Esophagus muscularis mucosa (tissue), 4 donors: ENCODE measurements around the gene SLC35F3. TPM values are rescaled to one million over a fixed set of nuclear protein-coding genes. Genes with fewer than 3 reads are reported as not detected.

Source experiments
- DNase-seq: peaks from one replicate; pipeline ENCODE4 v3.0.0-alpha.2; 2017; ENCODE audit errors: extremely low spot score
- H3K27ac ChIP-seq, 4 donors: fragments of 200-600 bp; sonication (generic); replicated peaks in 1 of 4; 1 replicate in 3 of 4; 2 replicates in 1 of 4; pipeline ENCODE4 v1.5.1; 2016 to 2019; ENCODE audit warnings: mild to moderate bottlenecking in 1 of 4
- H3K27me3 ChIP-seq, 4 donors: fragments of 200-600 bp; sonication (generic); one replicate each; pipeline versions ENCODE4 v1.5.1 to v1.6.0; 2016 to 2019
- H3K36me3 ChIP-seq, 4 donors: fragments of 200-600 bp; sonication (generic); one replicate each; pipeline ENCODE4 v1.5.1; 2016 to 2019
- H3K4me1 ChIP-seq, 4 donors: fragments of 200-600 bp; sonication (generic); one replicate each; pipeline ENCODE4 v1.5.1; 2016 to 2019
- H3K4me3 ChIP-seq, 4 donors: fragments of 200-600 bp; sonication (generic); 1 replicate in 2 of 4; 2 replicates in 2 of 4; pipeline ENCODE4 v1.5.1; 2016 to 2019; ENCODE audit warnings: mild to moderate bottlenecking in 4 of 4, moderate library complexity in 1 of 4
- H3K9me3 ChIP-seq, 4 donors: fragments of 200-600 bp; sonication (generic); 1 replicate in 3 of 4; 2 replicates in 1 of 4; pipeline ENCODE4 v1.5.1; 2016 to 2019
- CTCF ChIP-seq, 3 experiments: fragments of 200-600 bp in 2 of 3; fragments of 450-650 bp in 1 of 3; sonication (generic) in 2 of 3; IDR thresholded peaks; one replicate each; pipeline ENCODE4 v1.5.1; 2017 to 2019; ENCODE audit warnings: antibody characterized with exemption in 3 of 3, mild to moderate bottlenecking in 2 of 3, moderate library complexity in 1 of 3
- EP300 ChIP-seq: sonication (generic); formaldehyde crosslinking; IDR thresholded peaks from one replicate; pipeline ENCODE4 v1.6.1; 2017; ENCODE audit warnings: antibody characterized with exemption
- POLR2A ChIP-seq: fragments of 450-650 bp; IDR thresholded peaks from one replicate; pipeline ENCODE4 v1.6.1; 2017; ENCODE audit warnings: antibody characterized with exemption, moderate library complexity, mild to moderate bottlenecking, low read depth
- POLR2AphosphoS5 ChIP-seq, 2 donors: sonication (generic); formaldehyde crosslinking; IDR thresholded peaks; one replicate each; pipeline ENCODE4 v1.6.1; 2017; ENCODE audit warnings: antibody characterized with exemption in 2 of 2
- WGBS: methylation state at CpG from one replicate; pipeline ENCODE4 v1.1.5; 2018; 5-methylcytosine and 5-hydroxymethylcytosine counted together
- intact Hi-C: fragments of 100-400 bp; cut with DNase I; formaldehyde crosslinking; loops from one replicate; pipeline ENCODE4 v1.15.1; 2023
- total RNA-seq, 4 donors: library from RNA; depleted of rRNA; stranded (reverse); fragments of >200 nt; gene quantifications; one replicate each; pipeline versions ENCODE4 v1.1.0 to v1.2.1, GENCODE V29; 2016

The SLC35F3 gene
- total RNA-seq, 4 donors from 2014 or later = 0.34 TPM; not detected in 3

- no peaks in the 10 kb centered on the region for H3K36me3 ChIP-seq
- peak; percentile 24 for DNase-seq
- H3K9me3 ChIP-seq = no peaks in the 10 kb centered on the region
- H3K4me3 ChIP-seq = no peak overlapping the region
- WGBS = 96% methylated on average over 1 of the region's 1 CpG
- intact Hi-C loops = no loop called here
- no peak overlapping the region for H3K27ac ChIP-seq
- TF ChIP-seq CTCF (IDR thresholded peaks at IDR 0.05) = no peak
- no peak for TF ChIP-seq POLR2A
- TF ChIP-seq POLR2AphosphoS5 (IDR thresholded peaks at IDR 0.05) = no peak
- no peak for TF ChIP-seq EP300
- no peaks in the 10 kb centered on the region for H3K4me1 ChIP-seq
- peaks cover 0 to 3% (median 0%) of the 10 kb centered on the region in 4 donors for H3K27me3 ChIP-seq
Measured at GRCh38 chr1:234078143-234078542, 173.7 kb downstream of the SLC35F3 start.

- Histone ChIP-seq H3K27ac (no peak overlapping the region), H3K27me3 (peaks cover 0 to 3% (median 0%) of the 10 kb centered on the region in 4 donors), H3K4me3 (no peak overlapping the region), H3K36me3 (no peaks in the 10 kb centered on the region), H3K4me1 (no peaks in the 10 kb centered on the region), H3K9me3 (no peaks in the 10 kb centered on the region)
- peak; percentile 53 for DNase-seq
- TF ChIP-seq EP300 (no peak), POLR2A (no peak), POLR2AphosphoS5 (IDR thresholded peaks at IDR 0.05) (no peak), CTCF (IDR thresholded peaks at IDR 0.05) (no peak)
- intact Hi-C loops = no loop called here
- WGBS = 66% methylated on average over 3 of the region's 3 CpGs
Measured at GRCh38 chr1:234079896-234080295, 175.4 kb downstream of the SLC35F3 start.

GRCh38 chr1:234083460-234083859, 179.0 kb downstream of the SLC35F3 start:
- H3K27ac ChIP-seq = no peak overlapping the region
- WGBS = 61% methylated on average over 2 of the region's 2 CpGs
- peak; percentile 29 for DNase-seq
- H3K9me3 ChIP-seq = no peaks in the 10 kb centered on the region
- no peak overlapping the region for H3K4me3 ChIP-seq
- no peak for TF ChIP-seq EP300
- no peaks in the 10 kb centered on the region for H3K4me1 ChIP-seq
- H3K27me3 ChIP-seq = peaks cover 0 to 2% (median 0%) of the 10 kb centered on the region in 4 donors
- H3K36me3 ChIP-seq = no peaks in the 10 kb centered on the region
- intact Hi-C loops = no loop called here

GRCh38 chr1:234089396-234089795, 184.9 kb downstream of the SLC35F3 start:
- H3K27me3 ChIP-seq = peaks cover 0 to 6% (median 0%) of the 10 kb centered on the region in 4 donors
- no peak for DNase-seq
- no peak overlapping the region for H3K4me3 ChIP-seq
- H3K27ac ChIP-seq = no peak overlapping the region
- H3K9me3 ChIP-seq = peaks cover 0 to 10% (median 2%) of the 10 kb centered on the region in 4 donors
- no peaks in the 10 kb centered on the region for H3K36me3 ChIP-seq
- H3K4me1 ChIP-seq = peaks cover 0 to 6% (median 0%) of the 10 kb centered on the region in 4 donors
- intact Hi-C loops = no loop called here
- WGBS = 74% methylated on average over 3 of the region's 3 CpGs
- TF ChIP-seq CTCF (IDR thresholded peaks at IDR 0.05) (no peak), POLR2A (no peak), EP300 (no peak), POLR2AphosphoS5 (IDR thresholded peaks at IDR 0.05) (no peak)

GRCh38 chr1:234090212-234091064, 186.0 kb downstream of the SLC35F3 start:
- intact Hi-C loops = no loop called here

More at GRCh38 chr1:234090212-234091064, 186.0 kb downstream of the SLC35F3 start:
- Histone ChIP-seq H3K36me3 (no peaks in the 10 kb centered on the region), H3K27ac (no peak overlapping the region), H3K9me3 (peaks cover 0 to 10% (median 2%) of the 10 kb centered on the region in 4 donors), H3K27me3 (peaks cover 0 to 6% (median 0%) of the 10 kb centered on the region in 4 donors), H3K4me3 (no peak overlapping the region), H3K4me1 (peaks cover 0 to 6% (median 0%) of the 10 kb centered on the region in 4 donors)
- no peak for DNase-seq
- WGBS = 87% methylated on average over 8 of the region's 8 CpGs
- TF ChIP-seq EP300 (no peak), CTCF (IDR thresholded peaks at IDR 0.05) (no peak), POLR2AphosphoS5 (IDR thresholded peaks at IDR 0.05) (no peak), POLR2A (no peak)
